Effector CD8-positive, alpha-beta T cell (primary cell): ENCODE data around the gene AADACL3.
"Not testable (repeated sequence)": the region's sequence is repeated elsewhere in the genome, so short reads cannot be mapped to it uniquely, and the experiment has no call there.

Experiments used
- DNase-seq: peaks from one replicate; lab custom pipeline; 2025; lab: John Stamatoyannopoulos, UW

The AADACL3 gene

DNA sequence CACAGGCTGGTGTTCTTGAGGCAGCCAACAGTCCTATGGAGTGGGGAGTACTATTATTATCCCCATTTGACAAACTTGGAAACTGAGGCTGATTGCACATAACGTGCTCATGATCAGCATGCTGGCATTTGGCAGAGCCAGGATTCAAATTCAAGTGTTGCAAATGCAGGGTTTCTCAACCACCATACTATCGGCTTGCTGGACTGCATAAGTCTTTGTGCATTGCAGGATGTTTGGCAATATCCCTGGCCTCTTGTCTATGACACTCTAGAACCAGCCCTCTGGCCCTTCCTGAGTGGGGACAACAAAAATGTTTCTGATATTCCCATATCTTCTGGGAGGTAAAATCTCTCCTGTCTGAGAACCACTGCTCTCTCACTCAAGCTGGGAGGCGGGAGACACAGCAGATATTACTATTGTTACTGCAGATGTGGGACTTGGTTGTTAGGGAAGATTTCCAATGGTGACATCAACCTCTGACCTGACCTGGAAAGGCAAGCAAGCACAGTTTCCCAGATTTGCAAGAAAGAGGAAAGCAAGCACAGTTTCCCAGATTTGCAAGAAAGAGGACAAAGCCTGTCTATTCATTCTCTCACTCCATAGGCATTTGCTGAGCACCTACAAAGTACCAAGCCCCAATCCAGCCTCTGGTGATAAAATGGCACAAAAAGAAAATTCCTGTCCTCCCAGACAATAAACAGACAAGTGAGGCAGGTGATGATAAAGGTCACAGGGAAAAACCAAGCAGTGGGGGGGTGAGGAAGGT, 1.0 kb upstream of the AADACL3 start:
- no peak for DNase-seq

DNA sequence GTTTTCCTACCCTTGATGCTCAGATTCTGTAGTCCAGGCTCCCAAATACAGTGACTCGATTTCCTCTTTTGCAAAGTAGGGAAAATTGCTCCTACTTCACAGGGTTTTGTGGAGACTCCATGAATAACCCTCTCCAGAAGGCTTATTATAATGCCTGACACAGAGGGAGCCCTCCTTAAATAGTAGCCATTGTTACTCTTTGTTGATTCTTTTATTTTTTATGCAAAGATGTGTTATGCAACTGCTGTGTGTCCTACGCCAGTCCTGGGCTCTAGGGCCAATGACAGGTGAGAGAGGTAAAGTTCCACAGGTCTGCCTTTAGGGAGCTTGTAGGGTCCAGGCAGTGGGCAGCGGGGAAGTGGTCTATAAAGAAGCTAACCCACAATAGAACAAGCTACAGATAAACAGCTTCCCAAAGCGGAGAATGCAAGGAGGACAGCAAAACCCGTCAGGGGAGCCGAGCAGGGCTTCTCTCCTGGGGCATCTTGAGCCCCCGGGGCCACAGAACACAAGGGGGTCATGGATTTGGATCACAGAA, 1.5 kb downstream of the AADACL3 start:
- no peak for DNase-seq

DNA sequence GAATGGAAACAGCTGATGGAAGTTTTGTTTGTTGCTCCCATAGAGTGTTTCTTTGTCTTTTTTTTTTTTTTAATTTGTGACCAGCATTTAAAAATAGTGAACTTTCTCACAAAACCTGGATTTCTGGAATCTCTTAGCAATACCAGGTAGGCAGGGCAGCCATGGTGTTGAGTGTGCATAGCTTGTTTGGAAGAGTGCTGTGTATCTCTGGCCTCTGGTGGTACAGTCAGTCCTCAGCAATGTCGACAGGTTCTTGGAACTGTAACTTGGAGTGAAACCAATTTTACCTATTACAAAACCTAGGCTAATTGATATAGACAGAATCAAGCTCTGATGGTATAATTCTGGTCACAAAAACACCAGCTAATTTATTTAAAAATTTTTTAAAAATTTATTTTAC, 6.7 kb downstream of the AADACL3 start:
- no peak for DNase-seq

DNA sequence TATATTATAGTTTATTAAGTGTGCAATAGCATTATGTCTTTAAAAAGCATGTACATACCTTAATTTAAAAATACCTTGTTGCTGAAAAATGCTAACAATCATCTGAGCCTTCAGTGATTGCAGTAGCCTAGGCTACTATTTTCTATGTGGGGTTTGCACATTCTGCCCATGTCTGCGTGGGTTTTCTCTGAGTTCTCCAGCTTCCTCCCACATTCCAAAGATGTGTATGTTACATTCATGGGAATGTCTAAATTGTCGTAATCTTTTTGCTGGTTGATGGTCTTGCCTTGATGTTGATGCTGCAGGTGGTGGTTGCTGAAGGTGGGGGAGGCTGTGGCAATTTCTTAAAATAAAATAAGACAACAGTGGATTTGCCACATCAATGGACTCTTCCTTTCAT, 12.5 kb downstream of the AADACL3 start:
- no peak for DNase-seq

DNA sequence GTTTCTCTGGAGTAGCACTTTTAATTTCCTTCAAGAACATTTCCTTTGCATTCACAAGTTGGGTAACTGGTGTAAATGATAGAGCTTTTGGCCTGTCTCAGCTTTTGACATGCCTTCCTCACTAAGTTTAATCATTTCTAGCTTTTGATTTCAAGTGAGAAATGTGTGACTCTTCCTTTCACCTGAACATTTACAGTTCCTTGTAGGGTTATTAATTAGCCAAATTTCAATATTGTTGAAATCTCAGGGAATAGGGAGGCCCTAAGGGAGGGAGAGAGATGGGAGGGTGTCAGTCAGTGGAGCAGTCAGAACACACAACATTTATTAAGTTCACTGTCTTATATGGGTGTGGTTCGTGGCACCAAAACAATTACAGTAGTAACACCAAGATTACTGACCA, 14.2 kb downstream of the AADACL3 start:
- DNase-seq: no peak

DNA sequence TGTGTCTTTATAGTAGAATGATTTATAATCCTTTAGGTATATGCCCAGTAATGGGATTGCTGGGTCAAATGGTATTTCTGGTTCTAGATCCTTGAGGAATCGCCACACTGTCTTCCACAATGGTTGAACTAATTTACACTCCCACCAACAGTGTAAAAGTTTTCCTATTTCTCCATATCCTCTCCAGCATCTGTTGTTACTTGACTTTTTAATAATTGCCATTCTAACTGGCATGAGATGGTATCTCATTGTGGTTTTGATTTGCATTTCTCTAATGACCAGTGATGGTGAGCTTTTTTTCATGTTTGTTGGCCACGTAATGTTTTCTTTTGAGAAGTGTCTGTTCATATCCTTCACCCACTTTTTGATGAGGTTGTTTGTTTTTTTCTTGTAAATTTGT, 15.2 kb downstream of the AADACL3 start:
- DNase-seq: not testable (repeated sequence)

DNA sequence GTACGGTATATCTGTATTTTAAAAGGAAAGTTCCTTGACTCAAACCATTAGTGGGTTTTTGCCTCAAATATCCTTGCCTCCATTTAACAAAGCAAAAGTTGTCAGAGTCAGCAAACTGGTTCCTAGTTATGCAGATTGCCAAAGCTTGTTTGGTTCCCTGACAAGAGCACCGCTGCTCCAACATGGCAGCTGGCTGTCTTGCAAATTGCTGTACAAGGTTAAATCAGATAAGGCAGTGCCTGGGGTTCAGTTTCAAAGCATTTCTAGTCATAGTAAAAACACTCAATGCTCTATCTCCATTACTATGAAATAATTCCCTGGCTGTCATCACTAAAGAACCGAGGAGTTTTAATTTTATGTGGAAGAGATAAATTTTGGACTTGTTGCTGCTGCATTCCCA, 18.7 kb downstream of the AADACL3 start:
- no peak for DNase-seq

DNA sequence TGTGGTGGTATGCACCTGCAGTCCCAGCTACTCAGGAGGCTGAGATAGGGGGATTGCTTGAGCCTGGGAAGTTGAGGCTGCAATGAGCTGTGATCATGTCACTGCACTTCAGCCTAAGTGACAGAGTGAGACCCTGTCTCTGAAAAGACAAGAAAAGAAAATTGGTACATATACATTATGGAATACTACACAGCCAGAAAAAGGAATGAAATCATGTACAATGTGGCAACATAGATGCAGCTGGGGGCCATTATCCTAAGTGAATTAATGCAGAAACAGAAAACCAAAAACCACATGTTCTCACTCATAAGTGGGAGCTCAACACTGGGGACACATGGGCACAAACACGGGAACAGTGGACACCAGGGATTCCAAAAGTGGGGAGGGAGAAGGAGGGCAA, 23.0 kb downstream of the AADACL3 start:
- DNase-seq: no peak

DNA sequence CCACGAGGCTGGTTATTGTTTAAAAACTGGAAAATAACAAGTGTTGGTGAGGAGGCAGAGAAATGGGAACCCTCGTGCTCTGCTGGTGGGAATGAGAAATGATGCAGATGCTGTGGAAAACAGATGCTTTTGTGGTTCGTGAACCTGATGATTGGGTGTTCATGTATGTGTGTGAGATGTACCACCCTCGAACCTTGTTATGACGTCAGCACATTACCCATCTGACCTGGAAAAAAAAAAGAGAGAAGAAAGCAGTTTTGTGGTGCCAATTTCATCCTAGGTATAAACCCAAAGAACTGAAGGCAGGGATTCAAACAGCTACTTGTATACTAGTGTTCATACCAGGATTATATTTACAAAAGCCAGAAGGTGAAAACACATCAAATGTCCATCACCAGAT, 23.7 kb downstream of the AADACL3 start:
- no peak for DNase-seq

DNA sequence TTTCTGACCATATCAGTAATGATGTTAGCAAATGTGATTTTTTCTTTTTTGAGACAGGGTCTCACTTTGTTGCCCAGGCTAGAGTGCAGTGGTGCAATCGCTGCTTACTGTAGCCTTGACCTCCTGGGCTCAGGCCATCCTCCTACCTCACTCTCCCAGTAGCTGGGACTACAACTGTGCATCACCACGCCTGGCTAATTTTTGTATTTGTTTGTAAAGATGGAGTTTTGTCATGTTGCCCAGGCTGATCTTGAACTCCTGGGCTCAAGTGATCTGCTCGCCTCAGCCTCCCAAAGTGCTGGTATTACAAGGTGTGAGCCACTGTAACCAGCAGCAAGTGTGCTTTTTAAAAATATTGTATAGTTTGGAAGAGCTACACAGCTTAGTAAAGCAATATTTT, 26.0 kb downstream of the AADACL3 start:
- DNase-seq: no peak

DNA sequence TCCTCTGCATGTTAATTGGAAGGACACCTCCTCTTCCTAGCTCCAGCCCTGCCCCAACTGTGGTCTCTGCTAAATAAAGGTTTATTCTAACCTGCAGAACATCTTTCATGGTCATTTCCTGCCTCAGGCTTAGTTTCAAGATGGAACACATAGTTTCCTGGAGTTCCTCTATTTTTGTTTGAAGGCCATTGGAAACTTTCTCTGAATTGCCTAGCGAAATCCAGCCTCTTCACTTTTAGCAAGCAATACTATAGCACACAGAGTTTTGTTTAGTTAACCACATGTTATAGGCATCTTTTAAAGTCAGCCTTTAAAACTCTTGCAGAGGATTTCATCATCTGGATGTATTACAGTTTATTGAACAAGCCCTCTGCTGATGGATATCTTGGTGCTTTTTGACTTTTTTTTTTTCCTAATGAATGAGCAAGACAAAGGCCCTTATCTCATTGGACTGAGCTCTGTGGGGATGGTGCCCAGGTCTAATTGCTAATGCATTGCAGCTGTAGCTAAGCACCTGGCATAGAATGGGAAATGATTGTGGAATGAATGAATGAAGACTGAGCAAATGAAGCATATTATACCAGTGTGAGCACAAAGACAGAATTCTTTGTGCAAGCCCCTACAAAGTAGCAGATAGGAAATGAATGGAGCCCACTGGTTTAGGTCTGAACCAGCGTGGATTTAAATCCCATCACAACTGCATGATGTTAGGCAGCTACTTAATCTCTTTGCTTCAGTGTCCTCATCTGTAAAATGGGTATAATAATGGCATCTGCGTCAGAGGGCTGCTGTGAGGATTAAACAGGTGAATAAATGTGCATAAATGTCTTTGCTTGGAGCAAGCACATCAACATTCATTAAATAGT, 29.4 kb downstream of the AADACL3 start:
- no peak for DNase-seq

DNA sequence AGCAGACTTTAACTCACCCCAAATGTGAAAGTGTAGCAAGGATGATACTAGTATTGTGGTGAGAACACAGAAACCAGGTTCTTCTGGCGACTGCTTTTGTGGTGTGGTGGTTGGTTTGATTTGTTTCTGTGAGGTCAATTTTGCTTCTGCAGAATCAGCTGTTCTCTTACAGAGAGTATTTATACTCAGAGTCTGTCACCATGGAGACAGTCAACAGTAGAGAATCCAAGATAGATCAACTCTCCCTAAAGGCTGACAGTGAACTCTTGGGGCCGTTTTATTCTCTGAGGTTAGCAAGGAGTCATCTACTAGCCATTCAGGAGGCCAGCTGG, 30.0 kb downstream of the AADACL3 start, which contains the start of gene CFAP107:
TSS of gene CFAP107 (plus strand) at position 209 of the 332 bp plus-strand sequence. CDS start 231 bp downstream, outside the sequence.
- no peak for DNase-seq

DNA sequence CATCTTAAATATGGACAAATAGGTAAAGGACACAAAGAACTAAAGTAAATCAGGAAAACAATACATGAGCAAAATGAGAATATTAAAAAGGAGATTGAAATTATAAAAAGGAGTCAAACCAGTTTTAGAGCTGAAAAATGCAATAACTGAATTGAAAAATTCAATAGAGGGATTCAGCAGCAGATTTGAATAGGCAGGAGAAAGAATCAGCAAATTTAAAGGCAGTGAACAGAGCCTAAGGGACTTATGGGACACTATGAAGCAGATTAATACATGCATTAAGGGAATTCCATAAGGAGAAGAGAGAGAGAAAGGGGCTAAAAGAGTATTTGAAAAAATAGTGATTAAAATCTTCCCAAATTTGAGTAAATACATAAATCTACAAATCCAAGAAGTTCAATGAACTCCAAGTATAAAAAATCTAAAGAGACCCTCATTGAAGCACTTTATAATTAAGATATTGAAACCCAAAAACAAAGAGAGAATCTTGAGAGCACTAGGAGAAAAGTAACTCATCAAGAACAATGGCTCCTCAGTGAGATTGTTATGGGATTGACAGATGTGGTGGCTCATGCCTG, 33.0 kb downstream of the AADACL3 start:
- DNase-seq: no peak

DNA sequence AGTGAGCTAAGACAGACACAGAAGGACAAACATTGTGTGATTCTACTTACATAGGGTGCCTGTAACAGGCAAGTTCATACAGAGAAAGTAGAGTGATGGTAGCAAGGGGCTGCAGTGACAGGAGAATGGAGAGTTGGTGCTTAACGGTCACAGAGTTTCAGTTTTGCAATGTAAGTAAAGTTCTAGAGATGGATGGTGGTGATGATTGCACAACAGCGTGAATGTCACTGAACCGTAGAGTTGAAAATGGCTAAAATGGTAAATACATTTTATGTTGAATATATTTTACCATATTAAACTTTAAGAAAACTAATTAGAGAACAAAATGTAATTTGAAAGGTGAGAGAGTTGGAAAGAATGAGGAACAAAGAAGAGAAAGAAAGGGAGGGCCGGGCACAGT, 38.8 kb downstream of the AADACL3 start:
- no peak for DNase-seq

DNA sequence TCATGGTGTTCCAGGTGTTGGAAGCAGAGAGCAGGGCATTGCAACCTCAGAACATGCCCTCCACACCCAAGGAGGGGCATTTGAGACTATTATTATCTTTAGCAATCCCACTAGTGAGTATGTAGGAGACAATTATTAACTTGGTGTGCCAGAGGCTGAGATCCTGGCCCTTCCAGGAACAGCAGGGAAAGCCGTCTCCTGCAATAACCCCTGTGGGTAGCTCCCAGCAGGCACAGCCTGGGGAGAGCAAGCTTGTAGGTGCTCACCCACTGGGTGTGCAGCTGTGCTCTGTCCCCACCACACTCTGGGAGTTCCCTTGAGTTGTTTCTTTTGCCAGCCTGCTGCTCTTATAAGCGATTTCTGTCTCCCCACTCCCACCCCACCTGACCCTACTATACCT, 40.4 kb downstream of the AADACL3 start:
- DNase-seq: no peak

DNA sequence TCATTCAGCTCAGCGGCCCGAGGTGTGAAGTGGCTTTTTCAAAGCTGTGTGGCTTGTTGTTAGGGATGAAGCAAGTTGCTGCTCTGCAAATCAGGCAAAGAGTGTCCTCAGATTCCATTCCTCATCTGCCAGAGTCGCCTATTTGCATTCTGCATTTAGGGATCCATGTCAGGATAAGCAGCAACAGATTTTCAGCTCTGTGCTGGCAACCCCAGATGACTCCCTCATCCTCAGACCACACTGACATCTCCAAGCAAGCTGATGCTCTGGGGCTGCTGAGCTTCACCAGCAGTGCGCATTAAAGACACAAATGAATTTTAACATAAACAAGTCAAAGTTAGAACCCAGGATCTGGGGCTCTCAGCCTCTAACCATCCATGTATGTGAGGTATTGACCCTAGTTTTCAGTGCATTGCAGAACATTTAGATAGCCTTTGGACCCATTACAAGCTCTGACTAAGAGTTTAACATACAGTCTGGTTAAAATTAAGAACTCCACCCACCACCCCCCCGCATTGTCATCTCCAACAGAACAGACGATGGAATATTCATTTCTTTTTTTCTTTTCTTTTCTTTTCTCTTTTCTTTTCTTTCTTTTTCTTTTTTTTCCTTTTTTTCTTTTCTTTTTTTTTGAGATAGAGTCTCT, 41.0 kb downstream of the AADACL3 start:
- DNase-seq: no peak

DNA sequence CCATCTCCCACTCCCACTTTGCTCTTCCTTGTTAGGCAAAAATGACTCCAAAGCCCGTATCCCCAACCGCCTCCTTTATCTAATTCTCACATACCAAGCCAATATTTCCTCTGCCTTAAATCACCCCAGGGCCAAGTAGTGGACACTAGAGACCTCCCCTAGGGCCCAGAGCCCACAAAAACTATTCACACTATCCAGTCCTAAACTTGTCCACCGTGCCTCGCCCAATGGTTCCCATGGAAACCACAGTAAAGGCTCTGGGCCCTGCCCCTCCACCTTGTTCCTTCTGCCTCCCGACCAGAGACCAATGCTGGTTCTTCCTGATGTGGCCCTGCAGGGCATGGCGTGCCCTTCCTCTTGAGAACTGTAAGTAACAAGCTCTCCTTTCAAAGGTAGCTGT, 41.9 kb downstream of the AADACL3 start:
- DNase-seq: no peak

DNA sequence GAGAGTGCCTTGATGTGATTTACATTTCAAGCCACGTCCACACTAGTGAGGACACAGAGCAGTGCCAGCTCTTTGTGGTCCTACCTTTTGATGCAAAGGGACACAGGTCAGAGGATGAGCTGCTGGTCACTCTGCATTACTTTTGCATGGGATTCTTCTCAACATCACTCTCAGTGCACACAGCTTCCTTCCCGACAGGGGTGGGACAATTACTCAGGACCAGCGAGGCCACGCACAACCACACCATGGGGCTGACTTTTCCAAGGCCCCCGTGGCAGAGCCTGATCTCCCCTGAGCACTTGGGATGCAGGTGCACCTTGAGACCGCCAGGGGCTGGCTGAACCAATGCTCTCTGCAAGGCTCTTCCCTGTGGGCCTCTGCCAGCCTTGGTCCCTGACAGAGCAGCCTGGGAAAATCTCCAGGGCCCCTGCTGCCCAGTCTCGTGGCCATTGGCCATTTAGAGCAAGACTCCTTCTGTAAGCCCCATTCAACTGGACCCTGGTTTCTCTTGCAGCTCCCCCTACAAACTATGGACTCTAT, 44.4 kb downstream of the AADACL3 start:
- DNase-seq: no peak

DNA sequence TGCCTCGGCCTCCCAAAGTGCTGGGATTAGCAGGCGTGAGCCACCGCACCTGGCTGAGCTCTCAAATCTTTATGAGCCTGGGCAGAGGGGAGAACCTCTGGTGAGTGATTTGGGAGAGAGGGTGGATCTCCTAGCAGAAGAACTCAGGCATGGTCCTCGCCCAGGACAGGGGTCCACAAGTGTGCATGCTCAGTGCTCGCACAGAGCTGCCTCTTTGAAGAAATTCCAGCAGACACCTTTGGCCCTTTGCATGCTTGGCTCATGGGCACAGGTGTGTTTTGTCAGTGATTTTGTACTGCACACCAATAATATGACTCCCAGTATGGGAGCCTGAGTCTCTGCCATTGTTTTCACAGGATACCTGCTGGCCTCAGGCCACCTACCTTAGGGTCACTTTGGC, 45.9 kb downstream of the AADACL3 start:
- DNase-seq: no peak

DNA sequence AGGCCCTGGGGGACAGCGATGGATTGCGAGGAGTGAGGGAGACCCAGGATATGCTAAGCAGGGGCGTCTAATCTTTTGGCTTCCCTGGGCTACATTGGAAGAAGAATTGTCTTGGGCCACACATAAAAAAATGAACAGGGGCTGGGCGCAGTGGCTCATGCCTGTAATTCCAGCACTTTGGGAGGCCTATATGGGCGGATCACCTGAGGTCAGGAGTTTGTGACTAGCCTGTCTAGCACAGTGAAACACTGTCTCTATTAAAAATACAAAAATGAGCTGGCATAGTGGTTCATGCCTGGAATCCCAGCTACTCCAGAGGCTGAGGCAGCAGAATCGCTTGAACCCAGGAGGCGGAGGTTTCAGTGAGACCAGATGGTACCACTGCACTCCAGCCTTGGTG, 46.9 kb downstream of the AADACL3 start:
- no peak for DNase-seq

DNA sequence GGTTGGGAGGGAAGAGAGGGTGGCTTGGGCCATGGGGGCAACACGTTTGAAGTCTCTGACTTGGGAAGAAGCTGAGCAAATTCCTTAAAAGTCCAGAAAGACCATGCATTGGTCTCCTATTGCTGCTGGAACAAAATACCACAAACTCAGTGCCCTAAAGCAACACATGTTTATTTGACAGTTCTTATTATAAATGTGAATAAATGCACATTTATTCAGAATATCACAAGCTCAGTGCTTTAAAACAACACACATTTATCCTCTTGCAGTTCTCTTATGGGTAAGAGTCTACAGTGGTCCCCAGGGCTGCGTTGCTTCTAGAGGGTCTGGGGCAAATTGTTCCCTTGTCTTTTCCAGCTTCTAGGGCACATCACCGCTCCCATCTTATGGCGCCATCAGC, 47.6 kb downstream of the AADACL3 start:
- no peak for DNase-seq

DNA sequence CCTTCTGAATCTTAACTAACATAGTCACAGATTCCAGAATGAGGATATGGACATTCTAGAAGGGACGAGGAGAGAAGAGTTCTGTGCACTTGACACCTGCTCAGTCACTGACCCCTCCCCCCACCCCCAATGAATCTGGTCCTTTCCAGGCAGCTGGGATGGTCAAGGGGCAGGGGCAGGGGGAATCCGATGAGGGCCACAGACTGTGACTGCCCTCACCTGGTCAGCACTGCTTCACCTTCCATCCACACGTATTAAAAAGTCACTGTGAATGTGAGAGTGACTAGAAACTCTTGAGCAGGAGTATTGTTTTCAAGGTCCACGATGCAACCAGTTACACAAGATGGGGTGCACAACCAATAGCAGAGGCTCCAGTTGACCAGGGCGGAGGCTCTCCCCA, 48.1 kb downstream of the AADACL3 start:
- no peak for DNase-seq
